Measurements from ENCODE around the gene NBEAL1. TPM values are rescaled to one million over a fixed set of nuclear protein-coding genes. Genes with fewer than 3 reads are reported as not detected.
"Not testable (repeated sequence)": the region's sequence is repeated elsewhere in the genome, so short reads cannot be mapped to it uniquely, and the experiment has no call there.

NBEAL1 gene
- total and polyA plus RNA-seq, 8 donors: 4.2 to 158 (median 70.3) TPM

GRCh38 chr2:203170502-203170901, 155.8 kb downstream of the NBEAL1 start:
- TF ChIP-seq POLR2A (IDR thresholded peaks at IDR 0.05) (no peak), EP300 (IDR thresholded peaks at IDR 0.05) (no peak), CTCF (IDR thresholded peaks at IDR 0.05) (no peak), POLR2AphosphoS5 (IDR thresholded peaks at IDR 0.05) (no peak)
- intact Hi-C loops (cut with DNase I; ENCODE audit: low total_unique reads): no loop called here
- peaks cover 16 to 80% (median 62%) of the 10 kb centered on the region in 4 donors for H3K36me3 ChIP-seq

GRCh38 chr2:203175371-203175770, 160.7 kb downstream of the NBEAL1 start:
- TF ChIP-seq POLR2A (IDR thresholded peaks at IDR 0.05): no peak
- TF ChIP-seq EP300 (IDR thresholded peaks at IDR 0.05): no peak
- TF ChIP-seq CTCF (IDR thresholded peaks at IDR 0.05): no peak
- no peak for TF ChIP-seq POLR2AphosphoS5 (IDR thresholded peaks at IDR 0.05)
- H3K36me3 ChIP-seq: peaks cover 12 to 84% (median 62%) of the 10 kb centered on the region in 4 donors
- no peaks in the 10 kb centered on the region for H3K4me1 ChIP-seq
- DNase-seq: no peak
- H3K27me3 ChIP-seq: no peaks in the 10 kb centered on the region
- H3K27ac ChIP-seq: no peak overlapping the region
- 94 to 100% (median 97%) methylated on average over 1 of the region's 1 CpG for WGBS, 5 donors
- no peaks in the 10 kb centered on the region for H3K9me3 ChIP-seq
- intact Hi-C loops (cut with DNase I; ENCODE audit: low total_unique reads): no loop called here
- no peak overlapping the region for H3K4me3 ChIP-seq

More at GRCh38 chr2:203170502-203170901, 155.8 kb downstream of the NBEAL1 start:
- no peak overlapping the region for H3K27ac ChIP-seq
- H3K4me3 ChIP-seq: no peak overlapping the region
- WGBS, 5 donors: 73 to 83% (median 77%) methylated on average over 4 of the region's 4 CpGs
- no peaks in the 10 kb centered on the region for H3K27me3 ChIP-seq
- H3K4me1 ChIP-seq: no peaks in the 10 kb centered on the region
- DNase-seq: no peak
- no peaks in the 10 kb centered on the region for H3K9me3 ChIP-seq

- no peaks in the 10 kb centered on the region for H3K9me3 ChIP-seq
- H3K27ac ChIP-seq: no peak overlapping the region
- H3K27me3 ChIP-seq: no peaks in the 10 kb centered on the region
- no peak for TF ChIP-seq POLR2AphosphoS5 (IDR thresholded peaks at IDR 0.05)
- TF ChIP-seq EP300 (IDR thresholded peaks at IDR 0.05): no peak
- TF ChIP-seq CTCF (IDR thresholded peaks at IDR 0.05): no peak
- no peak for TF ChIP-seq POLR2A (IDR thresholded peaks at IDR 0.05)
- intact Hi-C loops (cut with DNase I; ENCODE audit: low total_unique reads): no loop called here
- no peak overlapping the region for H3K4me3 ChIP-seq
- H3K36me3 ChIP-seq: peaks cover 8 to 88% (median 70%) of the 10 kb centered on the region in 4 donors
- H3K4me1 ChIP-seq: no peaks in the 10 kb centered on the region
- no peak for DNase-seq
Observed at GRCh38 chr2:203177361-203177760, 162.7 kb downstream of the NBEAL1 start.

GRCh38 chr2:203185864-203186263, 171.2 kb downstream of the NBEAL1 start:
- Histone ChIP-seq H3K4me3 (no peak overlapping the region), H3K9me3 (no peaks in the 10 kb centered on the region), H3K4me1 (no peaks in the 10 kb centered on the region), H3K27me3 (no peaks in the 10 kb centered on the region), H3K36me3 (peaks cover 4 to 87% (median 80%) of the 10 kb centered on the region in 4 donors), H3K27ac (no peak overlapping the region)
- WGBS, 5 donors: 38 to 58% (median 51%) methylated on average over 1 of the region's 1 CpG
- intact Hi-C loops (cut with DNase I; ENCODE audit: low total_unique reads): no loop called here
- peak in 1 of 2 donors; percentile 7 for DNase-seq
- TF ChIP-seq POLR2A (IDR thresholded peaks at IDR 0.05) (no peak), POLR2AphosphoS5 (IDR thresholded peaks at IDR 0.05) (no peak), CTCF (IDR thresholded peaks at IDR 0.05) (no peak), EP300 (IDR thresholded peaks at IDR 0.05) (no peak)

GRCh38 chr2:203190547-203190946, 175.9 kb downstream of the NBEAL1 start:
- intact Hi-C loops (cut with DNase I; ENCODE audit: low total_unique reads); H3K27me3 ChIP-seq; H3K4me1 ChIP-seq; DNase-seq; H3K27ac ChIP-seq; H3K4me3 ChIP-seq; H3K9me3 ChIP-seq: not testable (repeated sequence)
- peaks cover 11 to 88% (median 72%) of the 10 kb centered on the region in 4 donors for H3K36me3 ChIP-seq
- WGBS, 5 donors: 96 to 98% (median 97%) methylated on average over 8 to 17 of the region's 17 CpGs

GRCh38 chr2:203191026-203191425, 176.4 kb downstream of the NBEAL1 start:
- DNase-seq; H3K27me3 ChIP-seq; H3K27ac ChIP-seq; H3K9me3 ChIP-seq; H3K4me3 ChIP-seq; H3K4me1 ChIP-seq; intact Hi-C loops (cut with DNase I; ENCODE audit: low total_unique reads): not testable (repeated sequence)
- peaks cover 11 to 88% (median 72%) of the 10 kb centered on the region in 4 donors for H3K36me3 ChIP-seq
- 97 to 99% (median 98%) methylated on average over 6 of the region's 6 CpGs for whole genome bisulfite sequencing, 5 donors
